ENCODE measurements around the gene RASD2. TPM values are rescaled to one million over a fixed set of nuclear protein-coding genes. Genes with fewer than 3 reads are reported as not detected.
A peak's percentile ranks its signal among the peaks of the same experiment; 100 is the strongest.

Gene RASD2
- total RNA-seq, 1 donor from 2014 or later, result not detected

DNA sequence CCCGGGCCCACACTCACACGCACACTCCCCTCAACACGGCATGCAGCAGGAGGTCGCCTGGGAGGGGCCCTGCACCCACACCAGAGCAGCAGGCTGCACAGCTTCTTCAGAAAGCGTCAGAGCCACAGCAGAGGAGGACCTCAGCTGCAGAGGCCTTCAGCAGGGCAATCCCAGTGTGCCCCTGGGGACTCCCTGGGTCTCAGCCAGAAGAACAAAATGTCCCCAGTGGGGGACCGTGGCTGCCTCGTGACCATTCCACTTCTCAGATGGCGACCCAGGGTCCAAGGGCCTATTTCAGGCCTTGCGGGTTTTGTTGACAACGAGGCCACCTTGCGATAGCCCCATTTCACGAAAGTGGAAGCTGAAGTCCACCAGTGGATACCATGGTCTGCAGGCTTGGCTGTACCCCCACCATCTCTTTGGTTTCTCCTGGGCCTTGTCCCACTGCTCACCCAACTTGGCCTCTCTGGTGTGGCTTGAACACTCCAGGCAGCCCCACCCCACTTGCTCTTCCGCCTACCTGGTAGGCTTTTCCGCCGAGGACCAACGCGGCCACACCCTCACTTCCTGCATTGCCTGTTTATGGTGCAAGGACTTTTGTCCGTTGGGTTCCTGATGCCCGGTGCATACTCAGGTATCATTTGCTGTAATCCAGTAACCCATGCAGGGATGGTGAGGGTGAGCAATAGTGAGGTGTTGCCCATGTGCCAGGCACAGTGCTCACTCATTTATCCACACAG lies 38.4 kb downstream of the RASD2 start:
- DNase-seq (ENCODE audit: low read depth, low spot score), result no peak
- H3K27ac Mint-ChIP-seq (ENCODE audit: unreplicated experiment), result no peak overlapping the region
- no peaks in the 10 kb centered on the region for H3K36me3 Mint-ChIP-seq (ENCODE audit: low read depth)
- no peaks in the 10 kb centered on the region for H3K4me1 Mint-ChIP-seq
- H3K9me3 Mint-ChIP-seq, result no peaks in the 10 kb centered on the region
- no peak overlapping the region for H3K4me3 Mint-ChIP-seq
- H3K27me3 Mint-ChIP-seq (ENCODE audit: low read depth), result peaks cover 4% of the 10 kb centered on the region
- TF ChIP-seq CTCF (conservative IDR thresholded peaks at IDR 0.05), result no peak

- no peaks in the 10 kb centered on the region for H3K4me1 Mint-ChIP-seq
- H3K9me3 Mint-ChIP-seq, result no peaks in the 10 kb centered on the region
- no peak overlapping the region for H3K4me3 Mint-ChIP-seq
- H3K36me3 Mint-ChIP-seq (ENCODE audit: low read depth), result no peaks in the 10 kb centered on the region
- no peak overlapping the region for H3K27ac Mint-ChIP-seq (ENCODE audit: unreplicated experiment)
- DNase-seq (ENCODE audit: low read depth, low spot score), result no peak
- TF ChIP-seq CTCF (conservative IDR thresholded peaks at IDR 0.05), result no peak
- no peaks in the 10 kb centered on the region for H3K27me3 Mint-ChIP-seq (ENCODE audit: low read depth)
Observed at GRCh38 chr22:35580351-35581022, 39.9 kb downstream of the RASD2 start.

DNA sequence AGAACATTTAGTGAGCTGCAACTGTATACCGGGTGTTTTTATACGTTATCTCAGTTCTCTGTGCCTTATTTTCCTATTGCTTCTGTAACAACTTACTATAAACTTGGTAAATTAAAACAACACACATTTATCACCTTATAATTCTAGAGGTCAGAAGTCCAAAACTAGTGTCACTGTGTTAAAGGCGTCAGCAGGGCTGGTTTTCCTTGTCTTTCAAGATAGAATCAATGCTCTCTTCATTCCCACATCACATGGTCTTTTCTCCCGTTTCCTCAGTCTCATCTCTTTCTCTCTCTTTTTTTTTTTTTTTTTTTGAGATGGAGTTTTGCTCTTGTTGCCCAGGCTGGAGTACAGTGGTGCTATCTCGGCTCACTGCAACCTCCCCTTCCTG lies 40.4 kb downstream of the RASD2 start:
- Mint-ChIP-seq H3K36me3 (ENCODE audit: low read depth) (no peaks in the 10 kb centered on the region), H3K4me1 (no peaks in the 10 kb centered on the region), H3K27me3 (ENCODE audit: low read depth) (no peaks in the 10 kb centered on the region), H3K27ac (ENCODE audit: unreplicated experiment) (no peak overlapping the region), H3K4me3 (no peak overlapping the region), H3K9me3 (no peaks in the 10 kb centered on the region)
- TF ChIP-seq CTCF (conservative IDR thresholded peaks at IDR 0.05), result no peak
- DNase-seq (ENCODE audit: low read depth, low spot score), result no peak

DNA sequence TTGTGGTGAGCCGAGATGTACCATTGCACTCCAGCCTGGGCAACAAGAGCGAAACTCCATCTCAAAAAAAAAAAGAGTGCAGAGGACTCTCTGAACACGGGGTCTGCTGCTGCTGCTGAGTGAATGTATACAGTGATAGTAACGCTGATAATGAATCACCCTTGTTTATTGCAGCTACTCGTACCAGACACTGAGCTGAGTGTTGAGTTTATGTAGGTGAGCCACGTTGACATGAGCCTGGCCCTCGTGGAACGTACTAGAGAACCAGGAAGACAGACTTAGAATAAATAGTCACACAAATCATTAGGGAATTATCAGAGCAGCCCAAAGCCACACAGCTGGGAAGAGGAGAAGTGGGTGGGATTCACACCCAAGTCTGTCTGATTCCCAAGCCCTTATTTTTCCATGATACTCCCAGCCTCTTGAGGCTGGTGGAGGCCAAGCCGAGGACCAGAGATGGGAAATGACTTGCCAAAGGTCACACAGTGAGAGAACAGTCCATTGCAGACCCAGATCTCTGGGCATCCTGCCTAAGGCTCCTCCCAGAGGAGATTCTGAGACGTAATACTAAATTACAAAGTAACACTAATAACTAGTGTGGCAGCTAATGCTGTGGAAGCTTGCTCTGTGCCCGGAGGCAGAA lies 41.7 kb downstream of the RASD2 start:
- DNase-seq (ENCODE audit: low read depth, low spot score), result no peak
- no peaks in the 10 kb centered on the region for H3K9me3 Mint-ChIP-seq
- H3K27ac Mint-ChIP-seq (ENCODE audit: unreplicated experiment), result no peak overlapping the region
- H3K27me3 Mint-ChIP-seq (ENCODE audit: low read depth), result no peaks in the 10 kb centered on the region
- no peak overlapping the region for H3K4me3 Mint-ChIP-seq
- H3K4me1 Mint-ChIP-seq, result no peaks in the 10 kb centered on the region
- no peaks in the 10 kb centered on the region for H3K36me3 Mint-ChIP-seq (ENCODE audit: low read depth)
- TF ChIP-seq CTCF (conservative IDR thresholded peaks at IDR 0.05), result no peak

GRCh38 chr22:35582861-35583670 lies 42.4 kb downstream of the RASD2 start:
- Mint-ChIP-seq H3K4me3 (no peak overlapping the region), H3K27ac (ENCODE audit: unreplicated experiment) (no peak overlapping the region), H3K9me3 (no peaks in the 10 kb centered on the region), H3K36me3 (ENCODE audit: low read depth) (no peaks in the 10 kb centered on the region), H3K27me3 (ENCODE audit: low read depth) (no peaks in the 10 kb centered on the region), H3K4me1 (no peaks in the 10 kb centered on the region)
- peak; percentile 94 for TF ChIP-seq CTCF (conservative IDR thresholded peaks at IDR 0.05)
- DNase-seq (ENCODE audit: low read depth, low spot score), result peak; percentile 57

Data from neural crest cell (in vitro differentiated cells).